Measurements from ENCODE around the gene APLP2. TPM values are rescaled to one million over a fixed set of nuclear protein-coding genes. Genes with fewer than 3 reads are reported as not detected.
"Not testable (repeated sequence)": the region's sequence is repeated elsewhere in the genome, so short reads cannot be mapped to it uniquely, and the experiment has no call there.

Gene APLP2
- total RNA-seq, 2 donors from 2014 or later = 37.9 to 56.2 TPM

DNA sequence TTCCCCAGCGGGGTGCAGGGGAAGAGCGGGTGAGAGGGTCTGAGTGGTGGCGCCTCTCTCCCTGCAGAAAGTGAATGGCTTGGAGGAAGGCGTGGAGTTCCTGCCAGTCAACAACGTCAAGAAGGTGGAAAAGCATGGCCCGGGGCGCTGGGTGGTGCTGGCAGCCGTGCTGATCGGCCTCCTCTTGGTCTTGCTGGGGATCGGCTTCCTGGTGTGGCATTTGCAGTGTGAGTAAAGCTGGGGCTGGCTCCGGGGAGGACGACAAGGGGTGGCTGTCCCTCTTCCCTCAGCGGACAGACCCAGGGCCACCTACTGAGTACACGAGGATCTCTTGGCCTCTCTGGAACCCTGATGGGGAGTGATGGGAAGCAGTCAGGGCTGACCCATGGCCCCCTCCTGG is 118.4 kb downstream of the APLP2 start:
- DNase-seq (ENCODE audit: low spot score) (no peak), ATAC-seq (no peak)
- Mint-ChIP-seq H3K4me3 (no peak overlapping the region), H3K27me3 (peaks cover 0 to 4% of the 10 kb centered on the region in 2 donors), H3K36me3 (no peaks in the 10 kb centered on the region), H3K9me3 (no peaks in the 10 kb centered on the region), H3K4me1 (ENCODE audit: low read depth in 2 of 2) (no peaks in the 10 kb centered on the region), H3K27ac (no peak overlapping the region)

DNA sequence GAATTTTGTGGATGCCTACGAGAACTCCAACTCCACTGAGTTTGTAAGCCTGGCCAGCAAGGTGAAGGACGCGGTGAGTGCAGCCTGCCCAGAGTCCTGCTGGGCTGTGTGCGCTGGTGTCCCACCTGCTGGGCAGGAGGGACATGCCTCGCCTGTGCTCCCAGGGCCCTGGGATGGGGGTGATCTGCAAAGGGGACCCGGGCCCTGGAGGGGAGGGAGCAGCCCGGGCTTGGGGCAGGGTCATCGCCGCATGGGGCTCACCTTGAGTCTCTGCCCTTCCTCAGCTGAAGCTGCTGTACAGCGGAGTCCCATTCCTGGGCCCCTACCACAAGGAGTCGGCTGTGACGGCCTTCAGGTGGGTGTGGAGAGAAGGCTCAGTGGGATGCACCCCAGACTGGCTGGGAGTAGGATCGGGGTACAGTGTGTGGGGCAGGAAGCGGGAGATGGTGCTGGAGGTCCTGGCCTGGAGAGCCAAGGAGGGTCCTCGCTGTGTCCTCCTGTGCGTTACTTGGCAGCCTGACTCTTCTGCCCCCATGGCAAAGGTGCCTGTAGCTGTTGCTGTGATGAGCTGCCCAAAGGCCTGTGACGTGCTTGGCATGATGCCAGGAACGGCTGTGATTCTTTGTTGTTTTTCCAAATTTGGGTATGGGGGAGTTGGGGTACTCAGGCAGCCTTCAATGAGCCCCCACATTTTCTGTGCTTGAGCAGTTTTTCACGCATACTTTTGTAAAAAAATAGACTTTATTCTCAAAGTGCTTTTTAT is 119.1 kb downstream of the APLP2 start:
- H3K4me1 Mint-ChIP-seq (ENCODE audit: low read depth in 2 of 2) = no peaks in the 10 kb centered on the region
- no peaks in the 10 kb centered on the region for H3K36me3 Mint-ChIP-seq
- H3K27ac Mint-ChIP-seq = no peak overlapping the region
- DNase-seq (ENCODE audit: low spot score) (no peak), ATAC-seq (peak in 1 of 2 donors; percentile 15)
- H3K27me3 Mint-ChIP-seq = peaks cover 0 to 2% of the 10 kb centered on the region in 2 donors
- no peaks in the 10 kb centered on the region for H3K9me3 Mint-ChIP-seq
- H3K4me3 Mint-ChIP-seq = no peak overlapping the region

GRCh38 chr11:130189492-130190210 is 120.0 kb downstream of the APLP2 start:
- H3K36me3 Mint-ChIP-seq = no peaks in the 10 kb centered on the region
- no peaks in the 10 kb centered on the region for H3K9me3 Mint-ChIP-seq
- DNase-seq (ENCODE audit: low spot score) (no peak), ATAC-seq (peak in 1 of 2 donors; percentile 8)
- no peak overlapping the region for H3K4me3 Mint-ChIP-seq
- H3K4me1 Mint-ChIP-seq (ENCODE audit: low read depth in 2 of 2) = no peaks in the 10 kb centered on the region
- no peak overlapping the region for H3K27ac Mint-ChIP-seq
- no peaks in the 10 kb centered on the region for H3K27me3 Mint-ChIP-seq

DNA sequence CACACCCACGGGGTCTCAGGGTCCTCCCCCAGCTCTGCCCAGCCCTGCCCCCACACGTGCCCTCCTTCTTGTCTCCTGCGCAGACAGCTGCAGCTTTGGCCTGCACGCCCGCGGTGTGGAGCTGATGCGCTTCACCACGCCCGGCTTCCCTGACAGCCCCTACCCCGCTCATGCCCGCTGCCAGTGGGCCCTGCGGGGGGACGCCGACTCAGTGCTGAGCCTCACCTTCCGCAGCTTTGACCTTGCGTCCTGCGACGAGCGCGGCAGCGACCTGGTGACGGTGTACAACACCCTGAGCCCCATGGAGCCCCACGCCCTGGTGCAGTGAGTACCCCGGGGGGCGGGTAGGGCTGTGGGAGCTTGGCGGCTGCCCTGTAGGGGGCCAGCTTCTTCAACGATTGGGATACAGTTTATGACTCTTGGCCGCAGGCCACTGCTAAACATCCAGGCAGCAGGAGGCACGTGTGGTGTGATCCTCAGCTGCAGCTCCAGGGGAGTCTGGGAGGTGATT is 120.7 kb downstream of the APLP2 start:
- H3K36me3 Mint-ChIP-seq = no peaks in the 10 kb centered on the region
- ATAC-seq (no peak), DNase-seq (ENCODE audit: low spot score) (no peak)
- no peaks in the 10 kb centered on the region for H3K27me3 Mint-ChIP-seq
- no peaks in the 10 kb centered on the region for H3K9me3 Mint-ChIP-seq
- H3K4me1 Mint-ChIP-seq (ENCODE audit: low read depth in 2 of 2) = no peaks in the 10 kb centered on the region
- H3K27ac Mint-ChIP-seq = no peak overlapping the region
- no peak overlapping the region for H3K4me3 Mint-ChIP-seq

DNA sequence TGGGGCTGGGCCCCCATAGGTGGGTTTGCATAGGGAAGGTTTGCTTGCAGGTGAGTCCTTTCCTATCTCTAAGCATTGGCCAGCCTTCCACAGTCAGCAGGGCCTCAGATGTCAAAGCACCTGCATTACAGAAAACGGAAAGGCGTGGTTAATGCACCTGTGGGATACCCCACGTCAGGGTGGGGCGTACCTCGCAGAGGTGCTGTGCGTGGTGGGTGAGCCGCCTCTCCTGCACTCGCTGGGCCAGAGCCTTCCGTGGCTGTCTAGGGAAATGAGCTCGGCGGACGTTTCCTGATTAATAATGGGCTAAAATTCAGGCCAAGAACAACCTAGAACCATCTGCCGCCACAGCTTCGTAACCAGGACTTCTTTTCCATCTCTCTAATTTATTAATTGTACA is 122.2 kb downstream of the APLP2 start:
- Mint-ChIP-seq H3K36me3 (no peaks in the 10 kb centered on the region), H3K9me3 (no peaks in the 10 kb centered on the region), H3K4me1 (ENCODE audit: low read depth in 2 of 2) (no peaks in the 10 kb centered on the region), H3K4me3 (no peak overlapping the region), H3K27me3 (no peaks in the 10 kb centered on the region), H3K27ac (no peak overlapping the region)
- DNase-seq (ENCODE audit: low spot score) = no peak
- no peak for ATAC-seq

DNA sequence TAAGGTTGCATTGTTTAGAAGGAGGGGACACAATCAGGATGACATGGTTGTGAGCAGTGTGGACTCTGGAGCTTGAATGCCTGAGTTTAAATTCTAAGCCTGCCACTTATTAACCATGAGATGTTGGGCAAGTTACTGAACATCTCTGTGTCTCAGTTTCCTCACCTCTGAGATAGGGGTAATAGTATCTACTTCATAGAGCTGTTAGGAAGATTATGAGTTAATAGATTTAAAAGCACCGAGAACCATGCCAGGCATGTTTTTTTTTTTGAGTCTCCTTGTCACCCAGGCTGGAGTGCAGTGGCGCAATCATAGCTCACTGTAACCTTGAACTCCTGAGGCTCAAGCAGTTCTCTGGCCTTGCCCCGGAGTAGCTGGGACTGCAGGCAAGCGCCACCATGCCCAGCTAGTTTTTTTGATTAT is 123.2 kb downstream of the APLP2 start:
- ATAC-seq (no peak), DNase-seq (ENCODE audit: low spot score) (no peak)
- Mint-ChIP-seq H3K27me3 (no peaks in the 10 kb centered on the region), H3K4me3 (no peak overlapping the region), H3K4me1 (ENCODE audit: low read depth in 2 of 2) (no peaks in the 10 kb centered on the region), H3K36me3 (no peaks in the 10 kb centered on the region), H3K27ac (no peak overlapping the region), H3K9me3 (no peaks in the 10 kb centered on the region)

GRCh38 chr11:130193551-130193950 is 123.9 kb downstream of the APLP2 start:
- not testable (repeated sequence) for DNase-seq (ENCODE audit: low spot score); H3K9me3 Mint-ChIP-seq; ATAC-seq; H3K4me1 Mint-ChIP-seq (ENCODE audit: low read depth in 2 of 2); H3K27ac Mint-ChIP-seq; H3K36me3 Mint-ChIP-seq; H3K4me3 Mint-ChIP-seq; H3K27me3 Mint-ChIP-seq

Other genes starting within 250 kb of the APLP2 start
- gene NFRKB, start 174.3 kb upstream of the APLP2 start, total RNA-seq = 10 to 100 TPM; 34.1 to 45.2 TPM
- gene PRDM10, start 67.1 kb upstream of the APLP2 start, total RNA-seq = 10 to 100 TPM; 14.6 to 18.7 TPM
- gene ST14, start 89.9 kb downstream of the APLP2 start, total RNA-seq = under 1 TPM in 1 of 2 donors, not detected in 1; 0.17 TPM
- 10 to 100 TPM; 28.5 to 48.5 TPM for gene ZBTB44, start 245.0 kb downstream of the APLP2 start, total RNA-seq

Data from natural killer cell treated with Interleukin-12 subunit alpha and Interleukin-12 subunit beta and Interleukin-15 and Interleukin-18, amount 100 ng/mL, for 72 hours (primary cell).